SK-N-DZ (cell line): Measurements from ENCODE around the gene ITIH4.
"Not testable (repeated sequence)": the region's sequence is repeated elsewhere in the genome, so short reads cannot be mapped to it uniquely, and the experiment has no call there.

Experiments used
- DNase-seq: peaks from one replicate; pipeline ENCODE4 v3.0.0-alpha.2; 2015; ENCODE audit warnings: low spot score

ITIH4 gene

GRCh38 chr3:52784021-52784621 is 46.4 kb downstream of the ITIH4 start:
- DNase-seq, result no peak

DNA sequence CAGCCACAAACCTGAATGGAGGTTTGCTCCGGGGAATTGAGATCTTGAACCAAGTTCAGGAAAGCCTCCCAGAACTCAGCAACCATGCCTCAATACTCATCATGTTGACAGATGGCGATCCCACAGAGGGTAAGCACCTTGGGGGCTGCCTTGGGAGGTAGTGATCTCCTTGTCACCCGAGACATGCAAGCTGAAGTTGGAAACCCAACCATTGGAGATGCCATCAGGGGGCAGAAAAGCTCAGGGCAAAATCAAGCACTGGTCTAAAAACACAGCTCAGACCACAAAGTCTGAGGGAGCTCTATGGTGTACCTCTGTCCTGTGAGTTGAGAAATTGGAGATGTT is 47.3 kb downstream of the ITIH4 start:
- no peak for DNase-seq

- no peak for DNase-seq
Measured at GRCh38 chr3:52782412-52783210, 47.9 kb downstream of the ITIH4 start.

DNA sequence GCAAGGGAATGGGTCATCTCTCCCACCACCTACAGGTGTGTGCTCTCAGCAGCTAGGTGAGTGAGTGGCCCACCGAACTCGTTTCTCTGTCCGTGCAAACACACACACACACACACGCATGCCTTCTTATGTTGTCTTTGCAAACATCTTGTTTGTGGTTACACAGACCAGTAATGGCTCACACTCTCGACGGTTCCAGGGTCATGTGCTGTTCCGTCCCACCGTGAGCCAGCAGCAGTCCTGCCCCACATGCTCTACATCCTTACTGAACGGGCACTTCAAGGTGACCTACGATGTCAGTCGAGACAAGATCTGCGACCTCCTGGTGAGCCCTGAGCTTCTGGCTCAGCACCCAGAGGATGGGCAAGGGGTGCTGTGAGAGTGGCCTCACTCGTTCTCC is 48.7 kb downstream of the ITIH4 start:
- DNase-seq, result no peak

- DNase-seq, result no peak
Measured at GRCh38 chr3:52779837-52780585, 50.5 kb downstream of the ITIH4 start.

DNA sequence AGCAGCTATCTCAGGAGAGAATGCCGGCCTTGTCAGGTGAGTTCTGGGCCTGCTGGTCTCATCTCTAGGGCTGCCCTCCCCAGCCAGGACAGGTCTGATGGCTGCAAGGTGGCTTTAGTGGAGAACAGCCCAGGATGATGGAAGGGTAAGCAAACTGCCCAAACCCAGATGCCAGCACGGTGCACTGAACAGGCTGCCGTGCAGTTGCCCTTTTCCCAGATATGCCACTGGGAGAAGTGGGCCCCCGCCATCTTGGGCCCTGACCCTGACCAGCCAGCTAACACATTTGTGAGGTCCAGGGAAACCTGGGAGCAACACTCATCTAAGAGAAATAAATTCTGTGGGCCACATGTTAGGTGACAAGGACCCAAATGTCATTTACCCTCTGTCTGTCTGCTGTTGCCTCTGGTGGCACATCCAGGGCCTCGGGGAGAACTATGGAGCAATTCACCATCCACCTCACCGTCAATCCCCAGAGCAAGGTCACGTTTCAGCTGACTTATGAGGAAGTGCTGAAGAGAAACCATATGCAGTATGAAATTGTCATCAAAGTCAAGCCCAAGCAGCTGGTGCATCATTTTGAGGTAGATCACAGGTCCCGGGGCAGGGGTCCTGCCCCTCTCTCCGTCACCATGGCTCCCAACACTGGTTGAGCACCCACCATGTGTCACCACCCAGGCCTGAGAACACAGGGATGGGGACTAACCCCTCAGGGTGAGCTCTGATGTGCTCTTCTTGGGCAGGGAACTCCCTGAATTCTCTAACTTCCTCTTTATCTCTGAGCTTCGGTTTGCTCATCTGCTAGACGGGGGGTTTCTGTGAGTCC is 51.2 kb downstream of the ITIH4 start:
- DNase-seq, result no peak

DNA sequence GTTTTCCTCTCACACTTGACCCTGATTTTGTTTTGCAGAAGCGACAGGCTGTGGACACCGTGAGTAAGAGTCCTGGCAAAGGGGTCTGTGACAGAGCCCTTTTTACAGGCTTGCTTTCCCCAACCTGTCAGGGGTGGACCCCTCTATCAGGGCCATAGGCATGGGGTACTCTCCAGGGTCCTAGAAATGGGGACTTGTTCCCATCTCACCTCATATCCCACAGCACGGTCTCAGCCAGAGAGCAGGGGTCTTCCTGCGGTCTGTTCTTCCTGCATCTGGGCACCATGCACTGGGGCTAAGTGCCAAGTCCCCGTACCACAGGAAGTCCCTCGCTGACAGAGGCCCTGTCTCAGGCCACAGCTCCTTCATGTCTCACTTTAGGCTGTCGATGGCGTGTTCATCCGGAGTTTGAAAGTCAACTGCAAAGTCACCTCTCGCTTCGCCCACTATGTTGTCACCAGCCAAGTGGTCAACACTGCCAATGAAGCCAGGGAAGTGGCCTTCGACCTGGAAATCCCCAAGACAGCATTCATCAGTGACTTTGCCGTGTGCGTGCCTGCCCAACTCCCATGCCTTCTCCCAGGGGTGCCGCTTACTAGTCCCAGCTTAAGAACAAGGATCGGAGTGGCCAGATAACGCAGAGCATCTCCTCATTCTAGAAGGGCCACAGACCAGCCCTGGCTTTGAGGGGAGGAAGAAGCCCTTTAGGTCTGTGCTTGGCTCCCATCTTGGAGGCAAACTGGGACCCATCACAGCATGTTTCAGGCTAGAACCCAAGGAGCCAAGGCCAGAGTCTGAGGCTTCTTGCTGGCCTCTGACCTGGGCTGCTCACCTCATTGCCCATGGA is 52.3 kb downstream of the ITIH4 start:
- no peak for DNase-seq

DNA sequence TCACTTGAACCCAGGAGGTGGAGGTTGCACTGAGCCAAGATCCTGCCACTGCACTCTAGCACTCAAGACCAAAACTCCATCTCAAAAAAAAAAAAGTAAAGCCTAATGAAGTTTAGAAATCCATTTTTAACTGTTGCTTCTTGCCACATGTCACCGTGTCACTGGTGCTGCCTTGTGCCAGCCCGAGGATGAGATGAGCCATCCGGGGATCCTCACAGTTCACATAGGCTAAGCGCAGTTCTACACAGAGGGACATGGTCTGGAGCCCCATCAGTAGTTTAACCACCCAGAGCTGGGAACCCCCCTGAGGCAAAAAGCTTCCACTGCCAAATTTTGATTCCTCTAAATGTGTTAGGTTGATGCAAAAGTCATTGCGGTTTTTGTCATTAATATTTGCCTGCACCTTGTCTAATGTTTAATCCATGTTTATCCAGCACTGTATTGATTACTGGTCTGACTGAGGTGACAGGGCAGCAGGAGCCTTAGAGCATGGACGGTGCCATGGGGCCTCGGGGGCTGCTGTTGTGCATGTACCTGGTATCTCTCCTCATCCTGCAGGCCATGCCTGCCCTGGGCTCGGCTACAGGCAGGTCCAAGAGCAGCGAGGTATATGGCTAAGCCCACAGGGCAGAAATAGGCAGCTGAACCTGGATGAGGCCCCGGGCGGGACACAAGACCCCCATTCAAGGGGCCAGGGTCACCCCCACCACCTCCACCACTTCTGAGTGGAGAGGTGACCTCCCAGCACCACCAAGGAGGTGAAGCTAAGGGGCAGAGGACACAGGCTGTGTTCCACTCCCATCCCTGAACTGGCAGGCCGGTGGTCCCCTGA is 53.1 kb downstream of the ITIH4 start, which contains the start of gene ITIH1:
Gene ITIH1 (plus strand): TSS at position 473 of the 832 bp plus-strand sequence. CDS start 17 bp downstream, at position 490.
- DNase-seq, result no peak

GRCh38 chr3:52776486-52776885 is 54.0 kb downstream of the ITIH4 start:
- DNase-seq, result not testable (repeated sequence)

DNA sequence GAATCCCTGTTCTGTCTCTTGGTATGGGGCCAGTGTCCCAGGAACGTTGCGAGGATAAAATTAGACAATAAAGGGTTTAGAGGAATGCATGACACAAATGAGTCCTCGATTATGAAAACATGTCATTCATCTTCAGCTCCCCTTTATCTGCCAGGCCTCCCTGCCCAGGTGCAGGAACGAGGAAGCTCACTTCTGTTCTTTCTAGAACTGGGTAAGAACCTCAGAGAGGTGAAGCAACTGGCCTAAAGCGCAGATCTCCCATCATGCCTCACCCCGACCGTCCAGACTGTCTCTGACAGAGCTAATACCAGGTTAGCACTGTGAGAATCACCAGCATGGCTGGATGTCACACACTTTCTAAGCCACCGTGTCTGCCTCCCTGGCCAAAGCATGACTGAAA is 54.6 kb downstream of the ITIH4 start:
- DNase-seq, result peak; percentile 52

DNA sequence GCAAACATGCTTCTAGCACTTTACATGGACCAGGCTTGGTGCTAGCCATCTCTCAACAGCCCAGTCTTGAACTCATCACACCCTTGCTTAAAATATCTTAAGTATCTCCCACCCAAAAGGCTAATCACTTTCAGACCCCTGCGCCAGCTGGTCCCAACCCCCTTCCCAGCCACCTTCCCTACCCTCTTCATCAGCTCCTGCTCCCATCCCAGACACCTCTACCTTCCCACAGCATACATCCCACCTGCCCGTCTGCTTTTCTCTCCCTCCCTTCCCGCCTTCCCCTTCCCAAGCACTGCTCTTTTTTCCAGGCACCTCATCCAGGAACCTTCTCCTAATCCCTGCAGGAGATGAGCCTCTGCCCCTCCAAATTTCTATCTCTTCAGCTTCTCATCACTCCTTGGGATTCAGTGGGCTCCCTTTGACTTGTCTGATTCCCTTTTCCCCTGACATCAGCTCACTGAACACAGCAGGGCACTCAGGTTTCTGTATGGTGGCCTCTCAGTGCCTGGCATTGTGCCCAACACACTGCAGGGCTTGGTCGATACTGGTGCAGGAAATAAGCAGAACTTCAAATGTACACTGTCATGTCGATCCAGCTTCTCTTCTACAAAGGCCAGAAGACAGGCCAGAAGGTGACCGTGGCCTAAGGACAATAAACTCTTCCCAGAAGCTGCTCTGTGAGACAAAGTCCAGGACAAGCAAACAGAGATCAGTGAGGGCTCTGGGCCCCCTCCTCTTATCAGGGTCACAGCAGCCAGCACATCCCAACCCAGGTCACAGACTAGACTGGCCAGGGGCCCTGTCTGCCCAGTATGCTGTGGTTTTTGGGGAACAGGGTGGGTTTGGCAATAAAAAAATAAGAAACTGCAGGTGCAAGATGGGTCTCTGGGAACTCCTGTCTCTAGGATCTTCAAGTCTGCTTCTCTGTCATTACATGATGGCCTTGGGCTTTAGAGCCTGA is 55.3 kb downstream of the ITIH4 start:
- DNase-seq, result no peak

DNA sequence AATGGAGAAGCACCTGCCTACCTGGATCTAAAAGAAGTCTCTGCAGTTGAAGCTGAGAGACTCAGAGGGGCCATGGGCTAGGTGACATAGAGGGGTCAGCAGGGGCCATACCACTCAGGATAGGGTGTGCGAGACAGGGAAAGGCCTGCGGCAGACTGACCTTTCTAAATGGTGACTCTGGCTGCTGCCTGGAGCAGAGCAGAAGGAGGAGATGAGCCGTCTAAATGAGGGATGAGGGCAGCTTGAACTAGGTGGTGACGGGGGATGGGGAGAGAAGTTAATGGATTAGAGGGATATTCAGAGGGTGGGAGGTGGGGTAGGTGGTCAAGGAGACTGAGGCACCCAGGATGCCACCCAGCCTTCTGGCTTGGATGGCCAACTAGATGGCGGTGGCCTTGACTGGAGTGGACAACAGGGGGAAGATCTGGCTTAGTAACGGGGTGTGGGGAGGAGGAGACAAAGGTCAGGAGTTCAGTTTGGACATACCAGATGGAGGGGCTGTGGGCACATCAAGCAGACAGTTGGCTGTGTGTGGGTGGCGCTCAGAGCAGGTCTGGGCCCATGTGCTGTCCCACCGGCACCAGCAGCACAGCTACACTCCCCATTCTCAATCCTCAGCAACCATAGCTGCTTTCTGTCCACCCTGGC is 56.3 kb downstream of the ITIH4 start:
- no peak for DNase-seq

DNA sequence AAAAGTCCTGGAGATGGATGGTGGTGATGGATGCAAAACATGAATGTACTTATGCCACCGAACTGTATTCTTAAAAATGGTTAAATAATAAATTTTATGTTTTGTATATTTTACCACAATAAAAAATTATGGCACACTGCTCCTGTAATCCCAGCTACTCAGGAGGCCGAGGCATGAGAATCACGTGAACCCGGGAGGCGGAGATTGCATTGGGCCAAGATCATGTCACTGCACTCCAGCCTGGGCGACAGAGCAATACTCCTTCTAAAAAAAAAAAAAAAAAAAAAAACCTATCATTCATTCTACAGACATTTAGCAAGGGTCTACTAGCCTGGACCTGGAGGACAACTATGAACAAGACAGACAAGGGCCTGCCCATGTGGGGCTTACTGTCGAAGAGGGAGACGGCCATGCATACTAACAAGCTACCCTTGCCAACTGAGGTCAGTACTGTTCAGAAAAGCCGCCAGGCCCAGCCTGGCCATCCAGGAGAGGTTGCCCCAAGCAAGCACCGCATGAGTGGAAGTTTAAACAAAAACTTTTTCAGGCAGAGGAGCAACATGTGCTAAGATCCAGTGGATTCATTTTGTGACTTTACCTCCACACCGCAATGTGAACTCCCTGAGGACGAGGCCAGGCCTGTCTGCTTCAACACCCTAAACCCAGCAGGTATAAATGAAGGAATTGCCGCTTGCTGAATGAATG is 57.0 kb downstream of the ITIH4 start:
- no peak for DNase-seq

DNA sequence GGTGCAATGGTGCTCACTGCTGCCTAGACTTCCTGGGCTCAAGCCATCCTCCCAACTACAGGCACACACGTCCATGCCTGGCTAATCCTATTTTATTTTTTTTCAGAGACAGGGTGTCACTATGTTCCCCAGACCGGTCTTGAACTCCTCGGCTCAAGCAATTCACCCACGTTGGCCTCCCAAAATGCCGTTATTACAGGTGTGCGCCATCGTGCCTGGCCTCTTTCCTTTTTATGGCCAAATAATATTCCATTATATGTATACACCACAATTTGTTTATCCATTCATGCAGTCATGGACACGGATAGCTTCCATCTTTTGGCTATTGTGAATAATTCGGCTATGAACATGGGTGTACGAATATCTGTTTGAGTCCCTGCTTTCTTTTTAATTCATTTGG is 58.8 kb downstream of the ITIH4 start:
- no peak for DNase-seq

- no peak for DNase-seq
Measured at GRCh38 chr3:52771334-52771681, 59.2 kb downstream of the ITIH4 start.

DNA sequence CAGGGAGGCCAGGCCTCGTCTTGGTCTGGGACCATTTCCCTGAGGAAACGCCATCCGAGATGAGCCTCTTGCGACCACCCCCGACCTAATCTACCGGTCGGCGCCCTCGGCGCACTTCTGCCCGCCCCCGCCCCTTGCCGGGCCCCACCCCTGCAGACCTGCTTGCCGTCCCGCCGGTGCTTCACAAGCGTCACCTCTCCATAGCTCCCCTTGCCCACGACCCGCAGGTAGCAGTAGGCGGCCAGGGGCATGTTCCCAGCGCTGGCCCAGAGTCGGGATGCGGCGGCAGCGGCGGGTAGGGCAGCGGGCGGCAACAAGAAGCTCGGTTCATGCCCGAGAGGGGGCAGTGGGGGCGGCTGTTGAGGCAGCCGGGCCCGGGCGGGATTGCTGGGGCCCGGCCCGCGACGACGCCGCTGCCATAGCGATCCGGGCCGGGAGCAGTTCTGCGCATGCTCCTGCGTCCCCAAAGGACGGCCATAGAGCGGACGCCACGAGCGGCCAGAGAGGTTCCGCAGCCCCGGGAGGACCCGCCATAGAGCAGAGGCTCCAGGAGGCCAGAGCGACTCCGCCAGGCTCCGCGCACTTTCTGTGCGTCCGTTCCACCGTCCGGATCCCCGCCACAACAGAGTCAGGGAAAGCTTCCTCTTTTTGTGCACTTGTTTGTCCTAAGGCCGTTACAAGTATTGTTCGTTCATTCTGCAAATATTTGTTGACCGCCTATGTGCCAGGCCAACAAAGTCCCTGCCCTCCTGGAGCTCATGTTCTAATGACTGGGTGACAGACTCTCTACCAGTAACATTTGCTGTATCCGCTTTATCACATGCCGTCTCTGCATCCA is 59.8 kb downstream of the ITIH4 start, which contains the start of gene NEK4:
Gene NEK4 (minus strand): TSS at position 445 of the 838 bp plus-strand sequence. CDS start 194 bp downstream, at position 251.
- DNase-seq, result peak; percentile 88
